GM19043 (cell line): Measurements from ENCODE around the gene SLC48A1.

Source experiments
- ATAC-seq: cut with Tn5 transposase; IDR thresholded peaks from one replicate; pipeline ENCODE4 v1.9.1; 2021; ENCODE audit warnings: low read depth; ENCODE audit not compliant: unreplicated experiment

Gene SLC48A1

GRCh38 chr12:47775100-47775911 is 2.3 kb downstream of the SLC48A1 start:
- ATAC-seq: no peak

GRCh38 chr12:47776471-47777143 is 3.6 kb downstream of the SLC48A1 start:
- ATAC-seq: no peak

GRCh38 chr12:47777151-47777550 is 4.1 kb downstream of the SLC48A1 start:
- ATAC-seq: no peak

- ATAC-seq: no peak
Observed at GRCh38 chr12:47777741-47778558, 4.9 kb downstream of the SLC48A1 start.

GRCh38 chr12:47778881-47779280 is 5.8 kb downstream of the SLC48A1 start:
- no peak for ATAC-seq

GRCh38 chr12:47779301-47779942 is 6.4 kb downstream of the SLC48A1 start:
- ATAC-seq: peak; percentile 84

GRCh38 chr12:47779943-47780504 is 7.0 kb downstream of the SLC48A1 start:
- no peak for ATAC-seq

- ATAC-seq: no peak
Observed at GRCh38 chr12:47781479-47782371, 8.7 kb downstream of the SLC48A1 start.

GRCh38 chr12:47782372-47782770 is 9.3 kb downstream of the SLC48A1 start:
- ATAC-seq: no peak

GRCh38 chr12:47783024-47783755 is 10.2 kb downstream of the SLC48A1 start:
- ATAC-seq: no peak

GRCh38 chr12:47783821-47784819 is 11.1 kb downstream of the SLC48A1 start:
- ATAC-seq: no peak

GRCh38 chr12:47785036-47785886 is 12.2 kb downstream of the SLC48A1 start:
- ATAC-seq: no peak

- ATAC-seq: no peak
Observed at GRCh38 chr12:47785887-47786661, 13.0 kb downstream of the SLC48A1 start.

GRCh38 chr12:47786662-47787280 is 13.7 kb downstream of the SLC48A1 start:
- ATAC-seq: no peak

GRCh38 chr12:47787596-47788319 is 14.7 kb downstream of the SLC48A1 start:
- ATAC-seq: no peak
